Muscle layer of colon (tissue), 2 donors: ENCODE data around the gene ZNF687.

ENCODE experiments used
- H3K27ac ChIP-seq: one replicate; pipeline ENCODE4 v1.7.0; 2013; ENCODE audit warnings: low read depth, mild to moderate bottlenecking, low read length, moderate library complexity
- H3K27me3 ChIP-seq, 2 donors: one replicate each; pipeline ENCODE4 v1.7.0; 2013; ENCODE audit warnings: low read length in 2 of 2, mild to moderate bottlenecking in 2 of 2; ENCODE audit not compliant: insufficient read depth in 2 of 2, control insufficient read depth in 1 of 2
- H3K36me3 ChIP-seq: one replicate; pipeline ENCODE4 v1.7.0; 2013; ENCODE audit warnings: mild to moderate bottlenecking, low read length; ENCODE audit not compliant: insufficient read depth
- H3K4me1 ChIP-seq: one replicate; pipeline ENCODE4 v1.7.0; 2013; ENCODE audit warnings: mild to moderate bottlenecking, low read length; ENCODE audit not compliant: insufficient read depth
- H3K4me3 ChIP-seq, 2 donors: one replicate each; pipeline ENCODE4 v1.7.0; 2013; ENCODE audit warnings: low read length in 2 of 2, low read depth in 1 of 2, mild to moderate bottlenecking in 1 of 2, moderate library complexity in 1 of 2
- H3K9ac ChIP-seq: one replicate; pipeline ENCODE4 v1.7.0; 2013; ENCODE audit warnings: low read length
- H3K9me3 ChIP-seq: one replicate; pipeline ENCODE4 v1.7.0; 2013; ENCODE audit warnings: mild to moderate bottlenecking, low read length
- donor health status: abdominal sarcoma.
- donor health status: Adenocarcinoma of cecum.

ZNF687 gene

DNA sequence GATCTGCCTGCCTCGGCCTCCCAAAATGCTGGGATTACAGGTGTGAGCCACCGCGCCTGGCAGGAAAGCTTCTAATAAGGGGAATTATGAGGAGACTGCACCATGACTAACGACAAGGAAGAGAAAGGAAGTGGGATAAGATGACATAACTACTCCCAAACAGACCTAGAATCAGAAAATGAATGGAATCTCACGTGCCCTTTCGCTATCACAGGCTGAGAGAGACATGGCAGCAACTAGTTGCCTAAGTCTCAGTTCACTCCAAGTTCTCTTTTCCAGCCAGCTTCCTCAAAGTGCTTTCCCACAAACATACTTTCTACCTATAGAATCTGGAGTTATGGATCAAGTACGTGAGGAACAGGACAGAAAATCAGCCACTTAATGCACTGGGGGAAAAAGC, 43.1 kb downstream of the ZNF687 start:
- Histone ChIP-seq H3K9me3 (no peaks in the 10 kb centered on the region), H3K27me3 (no peaks in the 10 kb centered on the region), H3K4me1 (peaks cover 27% of the 10 kb centered on the region), H3K27ac (no peak overlapping the region), H3K9ac (no peak overlapping the region), H3K36me3 (peaks cover 32% of the 10 kb centered on the region), H3K4me3 (peak overlapping the region in 1 of 2 donors; percentile 90)

DNA sequence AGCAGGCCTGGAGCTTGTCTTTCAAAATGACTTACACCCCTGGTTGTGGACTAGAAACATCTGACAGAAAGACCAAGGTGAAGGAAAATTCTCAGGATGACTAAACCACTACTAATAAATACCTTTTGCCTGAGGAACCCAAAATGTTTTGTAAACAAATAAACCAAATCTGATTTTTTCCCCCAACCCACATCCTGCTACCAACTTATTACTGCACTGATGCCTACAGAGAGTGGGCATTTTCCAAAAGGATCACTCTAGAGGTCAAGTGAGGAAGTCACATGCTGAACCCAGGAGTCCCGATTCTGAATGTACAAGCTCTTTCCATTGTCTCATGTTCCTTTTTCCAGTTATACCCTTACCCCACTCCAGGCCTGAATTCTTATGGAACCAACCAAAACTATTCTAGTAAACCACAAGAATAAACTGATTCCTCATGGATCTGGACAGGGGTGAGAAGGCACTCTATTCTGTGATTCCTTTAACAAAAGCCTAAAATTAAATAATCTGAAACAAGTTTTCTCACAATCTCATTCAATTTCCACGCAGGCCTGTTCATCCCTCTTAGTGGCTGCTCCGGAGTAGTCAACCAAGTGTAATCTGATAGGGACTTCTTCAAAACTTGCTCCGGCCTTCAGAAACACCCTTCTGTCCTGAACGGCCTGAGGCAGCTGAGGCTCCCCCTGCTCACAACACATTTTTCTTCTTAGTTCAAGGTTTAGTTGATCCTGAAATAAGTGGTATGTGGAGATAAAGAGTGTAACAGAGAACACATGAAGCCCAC, 43.7 kb downstream of the ZNF687 start:
- no peaks in the 10 kb centered on the region for H3K27me3 ChIP-seq
- H3K9me3 ChIP-seq: no peaks in the 10 kb centered on the region
- peaks cover 27% of the 10 kb centered on the region for H3K4me1 ChIP-seq
- H3K4me3 ChIP-seq: peak overlapping the region; percentile 39 to 90
- peak overlapping the region; percentile 85 for H3K9ac ChIP-seq
- peaks cover 26% of the 10 kb centered on the region for H3K36me3 ChIP-seq
- H3K27ac ChIP-seq: peak overlapping the region; percentile 92

- peak overlapping the region; percentile 39 to 90 for H3K4me3 ChIP-seq
- H3K9ac ChIP-seq: peak overlapping the region; percentile 85
- no peaks in the 10 kb centered on the region for H3K9me3 ChIP-seq
- peak overlapping the region; percentile 92 for H3K27ac ChIP-seq
- H3K36me3 ChIP-seq: peaks cover 23% of the 10 kb centered on the region
- H3K27me3 ChIP-seq: no peaks in the 10 kb centered on the region
- peaks cover 27% of the 10 kb centered on the region for H3K4me1 ChIP-seq
Measured at GRCh38 chr1:151326619-151327222, 44.6 kb downstream of the ZNF687 start.

GRCh38 chr1:151327223-151327902, 45.3 kb downstream of the ZNF687 start, which contains the start of gene PI4KB:
Gene PI4KB, minus strand, starts transcription at chr1:151327416. Its CDS starts 10,935 bp downstream, at chr1:151316481.
- Histone ChIP-seq H3K27me3 (no peaks in the 10 kb centered on the region), H3K36me3 (peaks cover 17% of the 10 kb centered on the region), H3K27ac (peak within 1 kb of the TSS; percentile 92), H3K4me3 (peak within 1 kb of the TSS; percentile 64 to 90), H3K4me1 (peaks cover 27% of the 10 kb centered on the region), H3K9ac (peak within 1 kb of the TSS; percentile 85), H3K9me3 (no peaks in the 10 kb centered on the region)

DNA sequence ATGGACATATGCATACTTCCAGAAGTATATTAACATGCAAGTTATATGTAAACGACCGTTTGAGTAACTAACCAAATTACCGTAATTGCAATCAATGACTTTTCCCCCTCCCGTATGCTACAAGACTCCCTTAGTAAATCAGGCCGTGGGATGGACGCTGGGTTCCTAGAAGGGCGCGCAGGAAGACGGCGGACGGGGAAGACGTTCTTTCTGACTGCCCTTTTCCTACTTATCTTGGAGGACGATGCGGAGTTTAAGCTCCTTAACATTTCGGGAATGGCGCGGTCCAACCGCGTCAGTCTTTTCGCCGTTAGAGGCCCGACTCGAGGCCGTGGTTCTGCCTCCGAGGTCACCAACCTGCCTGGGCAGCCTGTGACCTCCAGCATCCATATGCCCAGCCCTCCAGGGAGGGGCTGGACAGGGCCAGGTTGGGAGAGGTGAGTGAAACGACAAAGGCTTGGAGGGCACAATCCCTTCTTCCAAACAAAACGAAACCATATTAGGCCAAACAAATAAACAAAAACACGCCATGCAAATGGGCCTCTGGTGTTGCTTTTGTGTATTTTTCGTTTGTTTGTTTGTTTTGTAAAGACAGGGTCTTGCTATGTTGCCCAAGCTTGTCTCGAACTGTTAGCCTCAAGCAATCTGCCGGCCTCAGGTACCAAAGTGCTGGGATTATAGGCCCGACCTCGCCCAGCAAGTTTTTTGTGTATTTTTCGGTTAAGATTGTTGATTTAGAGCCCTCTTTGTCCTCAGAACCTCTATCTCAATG, 46.0 kb downstream of the ZNF687 start:
- Histone ChIP-seq H3K4me1 (peaks cover 27% of the 10 kb centered on the region), H3K9me3 (no peaks in the 10 kb centered on the region)

GRCh38 chr1:151334822-151335221, 52.7 kb downstream of the ZNF687 start:
- Histone ChIP-seq H3K27me3 (no peaks in the 10 kb centered on the region), H3K36me3 (no peaks in the 10 kb centered on the region), H3K9ac (no peak overlapping the region), H3K4me3 (no peak overlapping the region), H3K4me1 (no peaks in the 10 kb centered on the region), H3K27ac (no peak overlapping the region), H3K9me3 (no peaks in the 10 kb centered on the region)

More for the DNA sequence above, 46.0 kb downstream of the ZNF687 start:
- Histone ChIP-seq H3K36me3 (peaks cover 13% of the 10 kb centered on the region), H3K9ac (peak overlapping the region; percentile 70), H3K4me3 (peak overlapping the region; percentile 64 to 90), H3K27ac (peak overlapping the region; percentile 92), H3K27me3 (no peaks in the 10 kb centered on the region)

GRCh38 chr1:151336556-151336955, 54.5 kb downstream of the ZNF687 start:
- Histone ChIP-seq H3K36me3 (no peaks in the 10 kb centered on the region), H3K9ac (no peak overlapping the region), H3K4me3 (no peak overlapping the region), H3K27ac (no peak overlapping the region), H3K27me3 (no peaks in the 10 kb centered on the region), H3K4me1 (no peaks in the 10 kb centered on the region), H3K9me3 (no peaks in the 10 kb centered on the region)

- H3K27me3 ChIP-seq: no peaks in the 10 kb centered on the region
- H3K27ac ChIP-seq: no peak overlapping the region
- peaks cover 6% of the 10 kb centered on the region for H3K4me1 ChIP-seq
- H3K36me3 ChIP-seq: peaks cover 34% of the 10 kb centered on the region
- H3K9me3 ChIP-seq: no peaks in the 10 kb centered on the region
- no peak overlapping the region for H3K9ac ChIP-seq
- no peak overlapping the region for H3K4me3 ChIP-seq
Measured at GRCh38 chr1:151340870-151341754, 59.0 kb downstream of the ZNF687 start.
